GM18526 (cell line): ENCODE results near the gene HK2.

Experiments
- POLR2A ChIP-seq: IDR thresholded peaks from 3 replicates; pipeline ENCODE4 v1.6.1; 2011; ENCODE audit not compliant: insufficient read length; ENCODE audit errors: extremely low read depth

HK2 gene

DNA sequence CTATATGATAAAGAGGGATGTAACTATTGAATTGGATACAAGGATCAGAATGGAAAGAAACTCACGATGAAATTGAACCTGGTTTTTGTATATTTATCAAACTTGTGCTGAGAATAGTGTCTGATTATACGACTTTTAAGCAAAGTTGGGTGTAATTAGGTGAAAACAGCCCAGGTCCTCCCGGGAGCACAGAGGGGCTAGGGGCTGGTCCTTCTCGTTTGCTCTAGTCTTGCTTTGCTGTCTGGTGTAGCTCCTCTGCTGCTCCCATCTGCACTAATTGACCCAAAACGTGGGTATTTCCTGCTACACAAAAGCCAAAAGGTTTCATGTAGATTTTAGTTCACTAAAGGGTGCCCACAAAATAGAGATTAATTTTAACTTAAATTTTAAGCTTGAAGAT lies 58.7 kb downstream of the HK2 start:
- no peak for TF ChIP-seq POLR2A

DNA sequence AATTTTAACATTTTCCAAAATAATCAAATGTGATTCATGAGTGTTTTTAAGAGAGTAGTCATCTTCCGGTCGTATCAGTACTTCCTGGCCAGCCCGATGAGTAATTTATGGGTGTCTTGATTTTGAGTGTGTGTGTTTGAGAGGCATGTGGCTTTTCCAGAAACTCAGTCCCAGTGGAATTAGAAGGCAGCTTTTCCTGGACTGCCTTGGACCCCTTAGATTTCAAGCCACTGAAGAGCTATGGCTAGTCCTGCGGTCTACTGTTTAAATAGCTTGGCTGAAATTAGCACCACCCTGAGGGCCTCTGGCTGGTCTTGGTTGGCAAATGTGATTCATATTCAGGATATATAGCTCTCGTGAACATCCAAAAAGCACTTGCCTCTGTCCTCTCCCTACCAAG lies 59.4 kb downstream of the HK2 start:
- TF ChIP-seq POLR2A, result no peak

DNA sequence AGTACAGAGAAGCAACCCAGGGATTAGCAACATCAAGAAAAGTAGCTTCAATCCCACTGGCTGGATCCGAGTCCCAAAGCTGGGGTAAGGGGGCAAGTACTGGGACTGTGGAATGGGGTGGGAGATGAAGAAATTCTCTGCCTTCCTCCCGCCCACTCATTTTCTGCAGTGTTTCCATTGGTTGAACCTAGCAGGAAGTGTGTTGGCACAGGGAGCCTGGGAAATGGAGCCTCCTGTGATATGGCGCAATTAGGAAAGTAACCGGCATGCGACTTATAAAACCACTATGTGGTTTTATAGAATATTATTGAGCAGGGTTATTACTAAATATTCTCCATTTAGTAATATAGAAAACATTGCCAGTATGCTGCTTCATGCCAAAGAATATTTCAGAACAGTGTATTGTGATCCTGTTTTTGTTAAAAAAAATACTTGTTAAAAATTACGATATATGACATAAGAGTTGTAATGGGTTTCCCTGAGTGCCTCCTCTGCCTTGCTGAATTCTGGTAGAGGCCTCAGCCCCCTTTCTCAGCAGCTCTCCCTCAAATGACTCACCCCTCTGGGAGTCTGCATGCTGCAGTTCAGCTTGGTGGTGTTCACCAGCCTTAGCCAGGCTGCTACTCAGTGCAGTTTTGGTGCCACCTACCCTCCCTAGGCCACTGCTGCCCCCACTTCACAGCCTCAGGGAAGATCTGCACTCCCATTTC lies 60.5 kb downstream of the HK2 start:
- TF ChIP-seq POLR2A, result no peak

DNA sequence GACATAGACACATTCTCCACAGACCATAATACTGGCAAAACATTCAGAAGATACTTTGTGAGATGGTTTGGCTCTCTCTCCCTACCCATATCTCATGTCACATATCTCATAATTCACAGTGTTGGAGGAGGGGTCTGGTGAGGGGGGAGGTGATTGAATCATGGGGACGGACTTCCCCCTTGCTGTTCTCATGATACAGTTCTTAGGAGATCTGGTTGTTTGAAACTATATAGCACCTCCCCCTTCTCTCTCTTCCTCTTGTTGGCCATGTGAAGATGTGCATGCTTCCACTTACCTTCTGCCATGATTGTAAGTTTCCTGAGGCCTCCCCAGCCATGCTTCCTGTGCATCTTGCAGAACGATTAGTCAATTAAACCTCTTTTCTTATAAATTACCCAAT lies 61.1 kb downstream of the HK2 start:
- no peak for TF ChIP-seq POLR2A

DNA sequence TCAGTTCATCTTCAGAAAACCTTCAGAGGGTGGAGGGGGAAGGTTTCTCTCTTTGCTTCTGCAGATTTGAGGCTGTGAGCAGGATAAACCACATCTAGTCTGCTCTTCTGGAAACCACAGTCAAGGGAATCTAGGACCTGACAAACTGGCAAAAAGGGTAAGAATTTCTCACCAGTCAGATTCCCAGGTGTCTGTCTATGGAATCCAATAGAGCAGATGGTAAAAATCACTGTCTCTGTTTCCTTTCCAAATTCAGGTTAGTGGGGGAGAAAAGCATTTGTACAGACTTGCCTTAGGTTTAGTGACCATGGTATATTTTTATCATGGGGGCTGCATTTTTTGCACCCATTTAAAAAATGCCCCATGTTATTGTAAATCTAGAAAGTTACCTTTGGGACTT lies 62.3 kb downstream of the HK2 start:
- no peak for TF ChIP-seq POLR2A

DNA sequence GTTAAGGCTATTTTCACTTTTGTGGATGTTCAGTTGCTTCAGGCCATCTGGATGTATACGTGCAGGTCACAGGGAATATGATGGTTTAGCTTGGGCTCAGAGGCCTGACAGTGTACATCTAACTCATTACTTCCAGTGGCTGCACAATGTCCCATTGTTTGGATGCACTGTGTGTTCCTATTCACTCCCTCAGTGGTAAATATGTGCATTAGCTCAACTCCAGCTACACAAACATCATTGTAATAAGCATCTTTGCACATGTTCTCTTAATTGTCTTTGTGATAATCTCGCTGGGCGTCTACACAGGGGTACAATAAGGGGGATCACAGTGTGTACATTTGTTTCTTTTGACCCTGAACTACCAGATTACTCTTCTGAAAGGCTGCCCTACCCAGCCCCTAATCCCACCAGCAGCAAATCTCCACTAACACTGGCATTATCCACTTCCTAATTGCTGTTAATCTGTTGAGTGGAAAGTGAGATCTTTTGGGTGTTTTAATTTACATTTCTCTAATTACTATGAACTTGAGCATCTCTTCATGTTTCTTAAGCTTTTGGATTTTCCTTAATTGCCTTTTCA lies 68.4 kb downstream of the HK2 start:
- TF ChIP-seq POLR2A, result no peak

DNA sequence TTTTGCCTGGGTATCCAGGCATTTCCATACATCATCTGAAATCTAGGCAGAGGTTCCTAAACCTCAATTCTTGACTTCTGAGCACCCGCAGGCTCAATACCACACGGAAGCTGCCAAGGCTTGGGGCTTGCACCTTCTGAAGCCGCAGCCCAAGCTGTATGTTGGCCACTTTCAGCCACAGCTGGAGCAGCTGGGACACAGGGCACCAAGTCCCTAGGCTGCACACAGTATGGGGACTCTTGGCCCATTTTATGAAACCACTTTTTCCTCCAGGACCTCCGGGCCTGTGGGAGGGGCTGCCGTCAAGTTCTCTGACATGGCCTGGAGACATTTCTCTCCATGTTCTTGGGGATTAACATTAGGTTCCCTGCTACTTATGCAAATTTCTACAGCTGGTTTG lies 72.5 kb downstream of the HK2 start:
- TF ChIP-seq POLR2A, result no peak

DNA sequence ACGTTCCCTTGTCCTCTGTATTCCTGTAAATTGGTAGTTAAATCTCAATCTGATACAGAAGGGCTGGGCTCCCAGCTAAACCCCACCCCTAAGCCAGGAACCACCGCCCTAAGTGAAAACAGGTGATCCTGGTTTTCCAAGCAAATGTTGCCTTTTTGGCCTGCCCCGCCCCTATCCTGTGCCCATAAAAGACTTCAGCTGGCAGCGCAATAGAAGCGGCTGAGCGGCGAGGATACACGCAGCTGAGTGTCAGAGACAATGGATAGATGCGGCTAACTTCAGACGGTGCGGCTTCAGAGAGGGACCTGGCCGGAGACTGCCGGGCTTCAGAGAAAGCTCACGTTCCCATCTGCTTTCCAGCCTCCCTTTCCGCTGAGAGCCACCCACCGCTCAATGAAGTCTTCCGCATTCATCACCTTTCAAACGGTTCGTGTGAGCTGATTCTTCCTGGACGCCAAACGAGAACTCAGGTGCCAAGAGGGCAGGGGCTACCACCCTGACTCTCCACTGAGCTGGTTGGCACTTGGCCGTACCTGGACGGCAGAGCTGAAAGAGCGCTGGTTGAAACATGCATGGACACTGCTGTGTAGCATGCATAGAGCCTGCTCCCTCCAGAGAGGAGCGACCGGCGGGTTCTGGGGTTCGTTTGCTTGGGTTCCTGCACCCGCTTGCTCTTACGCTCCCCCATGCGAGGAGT lies 75.0 kb downstream of the HK2 start:
- TF ChIP-seq POLR2A, result no peak

DNA sequence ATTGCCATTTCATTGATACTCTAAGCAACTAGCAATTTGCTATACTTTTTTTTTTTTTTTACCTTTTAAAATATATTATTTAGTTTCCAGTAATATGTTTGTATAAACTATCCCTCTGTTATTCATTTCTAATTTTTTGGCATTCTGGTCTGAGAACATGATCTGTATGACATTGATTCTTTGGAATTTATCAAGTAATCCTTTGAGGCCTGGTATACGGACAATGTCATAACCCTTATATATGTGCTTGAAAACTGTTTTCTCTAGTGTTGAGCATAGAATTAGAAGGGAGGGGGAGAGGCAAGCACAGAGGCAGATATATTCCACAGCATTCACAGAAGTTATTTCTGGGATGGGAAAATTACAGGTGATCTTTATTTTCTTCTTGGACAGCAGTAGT lies 76.3 kb downstream of the HK2 start:
- no peak for TF ChIP-seq POLR2A

DNA sequence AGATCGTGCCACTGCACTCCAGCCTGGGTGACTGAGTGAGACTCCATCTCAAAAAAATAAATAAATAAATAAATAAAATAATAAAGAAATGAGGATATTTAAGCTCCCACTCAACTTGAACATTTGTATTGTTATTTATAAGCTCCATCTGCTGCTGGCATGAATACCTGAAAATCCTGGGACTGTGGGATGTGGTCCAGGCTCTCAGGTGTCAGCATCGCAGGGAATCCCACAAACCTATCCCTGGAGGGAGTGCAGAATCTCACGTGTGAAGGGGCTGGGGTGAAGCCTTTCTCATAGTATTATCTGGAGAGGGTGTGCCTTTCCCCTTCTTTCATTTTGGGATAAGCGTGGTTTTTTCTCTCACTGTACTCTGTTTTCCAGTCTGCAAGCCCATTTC lies 77.1 kb downstream of the HK2 start:
- TF ChIP-seq POLR2A, result no peak

DNA sequence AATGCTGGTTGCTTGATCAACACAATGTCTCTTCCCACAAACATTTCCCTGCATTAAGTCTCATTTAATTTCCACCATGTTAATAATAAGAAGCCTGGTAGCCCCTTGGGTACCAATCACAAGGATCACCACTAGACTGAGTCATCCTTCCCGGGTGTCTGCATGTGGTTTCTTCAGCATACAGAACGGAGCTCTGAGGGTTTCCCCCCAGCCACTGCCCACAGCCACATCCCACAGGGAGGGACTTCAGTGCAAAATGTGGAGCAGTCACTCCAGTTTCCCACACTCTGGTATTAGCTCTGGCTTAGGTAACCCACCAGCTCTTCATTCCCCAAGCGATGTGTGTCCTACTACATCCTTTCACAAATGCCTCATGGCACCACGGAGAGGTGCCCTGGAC lies 81.8 kb downstream of the HK2 start:
- no peak for TF ChIP-seq POLR2A

DNA sequence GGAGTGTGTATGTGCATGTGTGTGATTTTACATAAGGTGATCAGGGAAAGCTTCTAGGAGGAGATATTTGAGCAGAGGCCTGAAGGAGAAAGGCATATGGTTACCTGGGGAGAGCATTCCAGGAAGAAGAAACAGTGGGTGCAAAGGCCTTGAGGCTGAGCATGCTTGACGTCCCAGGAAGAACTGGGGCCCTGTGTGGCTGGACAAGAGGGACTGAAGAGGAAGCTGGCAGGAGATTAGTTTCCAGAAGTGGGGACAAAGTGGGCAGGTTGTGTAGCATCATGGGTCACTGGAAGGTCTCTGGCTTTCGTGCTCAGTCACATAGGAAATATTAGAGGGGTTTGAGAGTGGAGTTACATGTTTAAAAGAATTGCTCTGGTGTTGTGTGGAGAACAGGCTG lies 82.5 kb downstream of the HK2 start:
- no peak for TF ChIP-seq POLR2A

DNA sequence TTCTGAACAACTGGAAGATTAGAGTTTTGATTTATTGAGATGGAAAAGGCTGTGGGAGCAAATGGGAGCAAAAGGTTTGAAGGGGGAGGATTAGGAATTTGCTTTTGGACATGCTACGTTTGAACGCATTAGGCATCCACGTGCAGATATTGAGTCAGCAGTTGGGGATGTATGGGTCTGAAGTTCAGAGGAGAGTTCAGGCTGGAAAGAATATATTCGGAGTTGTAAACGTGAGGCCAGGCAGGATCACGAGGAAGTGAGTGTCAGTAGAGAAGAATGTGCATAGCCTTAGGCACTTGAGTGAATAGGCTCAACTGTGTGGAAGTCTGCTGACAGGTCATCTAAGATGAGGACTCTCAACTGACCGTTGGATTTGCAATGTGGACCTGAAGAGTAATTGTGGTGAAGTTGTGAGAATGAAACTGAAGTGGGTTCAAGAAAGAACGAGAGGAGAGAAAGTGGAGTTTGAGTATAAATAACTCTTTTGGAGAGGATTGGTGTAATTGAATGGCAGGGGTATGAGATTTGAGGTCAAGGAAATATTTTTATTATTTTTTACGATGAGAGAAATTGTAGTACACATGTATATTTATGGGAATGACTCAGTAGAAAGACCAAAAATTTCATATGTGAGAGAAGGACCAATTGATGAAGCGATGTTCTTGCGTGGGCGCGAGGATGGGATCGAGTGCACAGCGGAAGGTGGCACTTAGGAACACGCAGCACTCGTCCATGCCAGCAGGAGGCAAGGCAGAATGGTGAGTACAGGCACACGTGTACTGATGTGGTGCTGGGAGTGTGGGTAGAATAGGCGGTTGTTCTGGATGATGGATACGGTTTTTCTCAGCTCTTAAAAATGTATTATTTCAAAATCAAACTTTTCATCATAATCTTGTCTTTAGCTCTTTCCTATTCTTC lies 84.0 kb downstream of the HK2 start:
- TF ChIP-seq POLR2A, result no peak

DNA sequence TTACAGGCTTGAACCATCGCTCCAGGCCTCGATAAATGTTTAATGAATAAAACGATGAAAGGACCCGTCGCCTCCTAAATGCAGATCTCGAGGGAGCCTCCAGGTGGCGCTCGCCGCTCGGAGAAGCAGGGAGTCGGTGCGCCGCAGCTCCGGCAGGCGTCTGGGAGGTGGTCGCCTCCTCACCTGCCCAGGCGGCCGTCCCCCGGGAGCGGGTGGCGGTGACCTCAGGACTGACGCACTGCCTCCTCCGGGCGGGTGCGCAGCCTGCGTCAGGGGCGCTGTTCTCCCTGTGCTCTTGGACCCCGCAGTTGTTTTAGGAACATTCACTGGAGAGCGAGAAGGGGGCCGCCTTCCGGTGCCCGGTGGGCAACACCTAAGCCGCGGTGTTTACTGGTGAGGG lies 85.9 kb downstream of the HK2 start:
- no peak for TF ChIP-seq POLR2A

DNA sequence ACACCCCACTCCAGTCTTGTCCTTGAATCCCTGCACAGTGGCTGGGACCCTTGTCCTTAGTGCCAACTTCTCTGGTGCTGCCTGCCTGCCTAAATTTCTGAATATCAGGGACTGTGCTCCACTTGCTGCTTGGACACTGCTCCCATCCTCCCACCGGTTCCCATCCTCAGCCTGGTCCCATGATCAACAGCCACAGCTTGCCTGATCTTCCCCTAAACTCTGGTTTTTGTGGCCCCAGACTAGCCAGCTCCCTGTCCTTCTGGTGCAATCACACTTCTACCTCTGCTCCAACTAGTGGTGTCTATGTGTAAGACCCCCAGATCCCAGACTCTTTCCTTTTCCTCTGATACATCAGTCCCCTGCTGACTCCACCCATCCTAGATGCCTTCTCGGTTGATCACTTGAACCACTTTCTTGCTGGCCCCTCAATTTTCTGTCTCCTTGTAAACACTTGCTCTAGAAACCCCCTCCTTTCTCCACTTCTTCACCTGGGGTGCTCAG lies 87.4 kb downstream of the HK2 start:
- no peak for TF ChIP-seq POLR2A

DNA sequence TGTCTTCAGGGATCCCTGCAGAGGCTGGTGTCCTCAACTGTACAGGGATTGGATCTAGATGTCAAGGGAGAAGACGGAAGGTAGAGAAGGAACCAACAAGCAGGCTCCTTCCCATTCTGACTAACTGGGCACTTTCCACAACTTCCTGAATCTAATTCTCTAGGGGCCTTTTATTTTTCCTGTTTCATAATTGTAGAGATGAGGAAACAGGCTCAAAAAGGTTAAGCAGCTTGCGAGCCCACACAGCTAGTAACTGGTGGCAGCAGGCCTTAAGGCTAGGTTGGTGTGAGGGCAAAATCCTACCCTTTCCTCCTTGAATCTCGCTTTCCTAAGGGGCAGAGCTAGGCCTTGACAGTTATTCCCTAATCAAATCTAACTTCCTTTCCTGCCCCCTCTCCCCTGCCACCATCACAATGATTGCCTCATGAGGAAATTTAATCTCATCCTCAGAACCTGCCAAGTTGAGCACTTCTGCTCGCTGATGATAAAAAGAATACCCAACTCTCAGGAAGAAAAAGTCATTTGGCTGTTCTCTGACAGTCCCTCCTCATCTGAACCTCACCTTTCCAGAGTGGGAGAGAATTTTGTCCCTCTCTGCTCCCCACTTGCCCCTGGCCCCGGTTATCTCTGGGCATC lies 88.8 kb downstream of the HK2 start:
- TF ChIP-seq POLR2A, result no peak
